ENCODE measurements around the gene NPHP4.
"Not testable (repeated sequence)": the region's sequence is repeated elsewhere in the genome, so short reads cannot be mapped to it uniquely, and the experiment has no call there.

NPHP4 gene

GRCh38 chr1:5895446-5896406 is 96.5 kb downstream of the NPHP4 start:
- no peak overlapping the region for H3K4me3 ChIP-seq (ENCODE audit: low read length in 2 of 2)
- peaks cover 2 to 6% of the 10 kb centered on the region in 2 donors for H3K36me3 ChIP-seq (ENCODE audit: control insufficient read depth in 2 of 2, insufficient read depth in 2 of 2, low read length in 2 of 2)
- no peaks in the 10 kb centered on the region for H3K9me3 ChIP-seq (ENCODE audit: control insufficient read depth in 2 of 2, low read length in 2 of 2)
- peaks cover 2% of the 10 kb centered on the region for H3K4me1 ChIP-seq (ENCODE audit: control insufficient read depth, insufficient read depth, low read length)
- H3K27ac ChIP-seq (ENCODE audit: low read length), result no peak overlapping the region
- no peak overlapping the region for H3K9ac ChIP-seq (ENCODE audit: low read length in 2 of 2)
- H3K27me3 ChIP-seq (ENCODE audit: control insufficient read depth in 1 of 2, insufficient read depth in 2 of 2, low read length in 2 of 2), result no peaks in the 10 kb centered on the region

DNA sequence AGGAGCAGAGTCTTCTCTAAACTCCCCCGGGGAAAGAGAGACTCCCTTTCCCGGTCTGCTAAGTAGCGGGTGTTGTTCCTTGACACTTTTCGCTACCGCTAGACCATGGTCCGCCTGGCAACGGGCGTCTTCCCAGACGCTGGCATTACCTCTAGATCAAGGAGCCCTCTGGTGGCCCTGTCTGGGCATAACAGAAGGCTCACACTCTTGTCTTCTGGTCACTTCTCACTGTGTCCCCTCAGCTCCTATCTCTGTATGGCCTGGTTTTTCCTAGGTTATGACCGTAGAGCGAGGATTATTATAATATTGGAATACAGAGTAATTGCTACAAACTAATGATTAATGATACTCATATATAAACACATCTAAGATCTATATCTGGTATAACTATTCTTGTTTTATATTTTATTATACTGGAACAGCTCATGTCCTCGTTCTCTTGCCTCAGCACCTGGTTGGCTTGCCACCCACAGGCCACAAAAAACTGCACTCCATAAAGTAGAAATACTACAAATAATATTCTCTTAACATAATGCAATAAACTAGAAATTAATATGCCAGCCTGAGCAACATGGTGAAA is 98.4 kb downstream of the NPHP4 start:
- not testable (repeated sequence) for H3K4me3 ChIP-seq (ENCODE audit: low read length in 2 of 2); H3K4me1 ChIP-seq (ENCODE audit: control insufficient read depth, insufficient read depth, low read length); H3K27ac ChIP-seq (ENCODE audit: low read length); H3K9ac ChIP-seq (ENCODE audit: low read length in 2 of 2); H3K9me3 ChIP-seq (ENCODE audit: control insufficient read depth in 2 of 2, low read length in 2 of 2); H3K27me3 ChIP-seq (ENCODE audit: control insufficient read depth in 1 of 2, insufficient read depth in 2 of 2, low read length in 2 of 2); H3K36me3 ChIP-seq (ENCODE audit: control insufficient read depth in 2 of 2, insufficient read depth in 2 of 2, low read length in 2 of 2)

DNA sequence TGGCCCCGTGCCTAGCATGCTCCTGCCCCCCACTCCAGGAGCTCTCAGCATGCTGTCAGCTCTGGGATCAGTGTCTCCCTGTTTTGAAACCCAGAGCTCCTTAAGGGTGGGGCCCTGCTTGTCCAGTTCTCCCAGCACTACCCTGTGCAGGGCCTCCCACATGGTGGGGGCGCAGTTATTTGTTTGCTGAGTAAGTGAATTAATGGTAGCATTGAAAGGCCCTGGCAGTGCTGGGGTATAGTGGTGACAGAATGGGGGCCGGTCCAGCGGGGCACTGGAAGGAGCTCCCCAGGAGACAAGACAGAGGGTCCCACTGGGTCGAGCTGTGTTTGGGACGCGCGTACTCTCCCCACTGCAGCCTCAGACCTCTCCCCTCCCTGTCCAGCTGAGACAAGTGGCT is 99.9 kb downstream of the NPHP4 start:
- Histone ChIP-seq H3K27ac (ENCODE audit: low read length) (no peak overlapping the region), H3K36me3 (ENCODE audit: control insufficient read depth in 2 of 2, insufficient read depth in 2 of 2, low read length in 2 of 2) (peaks cover 2 to 7% of the 10 kb centered on the region in 2 donors), H3K4me1 (ENCODE audit: control insufficient read depth, insufficient read depth, low read length) (peaks cover 2% of the 10 kb centered on the region), H3K27me3 (ENCODE audit: control insufficient read depth in 1 of 2, insufficient read depth in 2 of 2, low read length in 2 of 2) (no peaks in the 10 kb centered on the region), H3K9ac (ENCODE audit: low read length in 2 of 2) (no peak overlapping the region), H3K9me3 (ENCODE audit: control insufficient read depth in 2 of 2, low read length in 2 of 2) (no peaks in the 10 kb centered on the region), H3K4me3 (ENCODE audit: low read length in 2 of 2) (no peak overlapping the region)

DNA sequence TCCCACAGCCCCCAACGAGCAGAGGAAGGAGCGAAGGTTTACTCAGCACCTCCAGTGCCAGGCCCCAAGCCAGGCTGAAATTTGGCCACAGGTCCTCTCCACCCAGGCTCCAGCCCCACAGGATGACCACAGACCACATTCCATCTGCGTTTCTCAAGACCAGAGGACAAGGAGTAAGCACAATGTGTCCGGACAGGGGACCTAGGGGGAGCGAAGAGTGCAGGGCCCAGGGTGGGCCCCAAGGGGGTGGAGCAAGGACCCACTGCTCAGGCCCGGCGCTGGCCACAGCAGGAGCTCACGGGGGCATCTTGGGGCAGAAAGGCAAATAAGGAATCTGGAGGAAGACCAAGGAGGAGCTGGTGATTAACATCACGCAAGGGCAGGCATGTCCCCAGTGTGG is 100.5 kb downstream of the NPHP4 start:
- Histone ChIP-seq H3K27me3 (ENCODE audit: control insufficient read depth in 1 of 2, insufficient read depth in 2 of 2, low read length in 2 of 2) (no peaks in the 10 kb centered on the region), H3K9ac (ENCODE audit: low read length in 2 of 2) (no peak overlapping the region), H3K4me1 (ENCODE audit: control insufficient read depth, insufficient read depth, low read length) (peaks cover 2% of the 10 kb centered on the region), H3K9me3 (ENCODE audit: control insufficient read depth in 2 of 2, low read length in 2 of 2) (no peaks in the 10 kb centered on the region), H3K27ac (ENCODE audit: low read length) (no peak overlapping the region), H3K4me3 (ENCODE audit: low read length in 2 of 2) (no peak overlapping the region), H3K36me3 (ENCODE audit: control insufficient read depth in 2 of 2, insufficient read depth in 2 of 2, low read length in 2 of 2) (peaks cover 2 to 7% of the 10 kb centered on the region in 2 donors)

DNA sequence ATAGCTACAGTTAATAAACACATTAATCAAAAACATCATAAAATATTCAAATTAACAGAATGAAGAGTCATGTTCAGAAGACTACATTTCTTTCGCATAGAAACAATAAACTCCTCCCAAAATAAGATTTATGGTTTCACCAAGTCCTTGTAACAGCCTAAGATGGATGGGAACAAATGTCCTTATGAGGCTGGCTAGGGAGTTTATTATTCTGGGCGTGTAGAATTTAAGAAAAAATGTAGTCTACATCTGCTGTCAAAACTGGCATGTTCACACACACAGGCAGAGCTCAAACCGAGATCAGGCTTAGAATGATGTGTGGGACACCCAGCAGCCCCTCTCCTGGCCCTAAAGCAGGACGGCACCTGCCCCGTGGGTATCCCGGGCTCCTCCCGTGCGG is 101.1 kb downstream of the NPHP4 start:
- Histone ChIP-seq H3K27me3 (ENCODE audit: control insufficient read depth in 1 of 2, insufficient read depth in 2 of 2, low read length in 2 of 2) (no peaks in the 10 kb centered on the region), H3K9ac (ENCODE audit: low read length in 2 of 2) (no peak overlapping the region), H3K27ac (ENCODE audit: low read length) (no peak overlapping the region), H3K4me1 (ENCODE audit: control insufficient read depth, insufficient read depth, low read length) (peaks cover 2% of the 10 kb centered on the region), H3K9me3 (ENCODE audit: control insufficient read depth in 2 of 2, low read length in 2 of 2) (no peaks in the 10 kb centered on the region), H3K36me3 (ENCODE audit: control insufficient read depth in 2 of 2, insufficient read depth in 2 of 2, low read length in 2 of 2) (peaks cover 2 to 7% of the 10 kb centered on the region in 2 donors), H3K4me3 (ENCODE audit: low read length in 2 of 2) (no peak overlapping the region)

DNA sequence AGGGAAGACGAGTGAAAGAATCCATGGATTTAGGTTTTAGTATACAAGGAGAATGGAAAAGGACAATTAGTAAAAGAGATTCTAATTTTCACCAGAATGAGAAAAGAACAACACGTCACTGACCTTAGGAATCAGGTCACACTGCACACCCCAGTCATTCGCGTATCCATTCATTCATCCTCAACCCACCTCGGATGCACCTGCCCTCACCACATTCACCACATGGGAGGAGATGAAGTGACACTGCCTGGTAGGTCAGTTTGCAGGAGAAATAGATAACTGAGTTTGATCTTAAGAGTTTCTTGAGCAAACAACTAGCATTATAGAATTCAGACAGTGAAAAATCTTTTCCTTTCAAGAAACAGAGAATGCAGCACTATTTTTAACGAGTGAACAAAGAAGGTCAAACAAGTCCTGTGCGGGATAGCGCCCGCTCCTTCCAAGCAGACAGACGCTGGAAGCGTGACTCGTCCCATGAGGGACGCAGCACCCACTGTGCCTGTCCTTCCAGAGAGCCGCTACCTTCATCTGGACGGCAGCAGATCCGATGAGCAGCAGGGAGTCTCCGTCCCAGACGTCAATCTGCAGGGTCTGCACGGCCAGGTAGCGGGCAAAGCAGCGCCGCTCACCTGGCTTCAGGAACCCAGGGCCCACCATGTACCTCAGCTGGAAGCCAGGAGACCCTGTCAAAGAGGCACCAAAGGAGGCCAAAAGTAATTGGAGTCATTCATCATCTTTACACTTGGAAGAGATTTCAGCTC is 101.7 kb downstream of the NPHP4 start:
- Histone ChIP-seq H3K27me3 (ENCODE audit: control insufficient read depth in 1 of 2, insufficient read depth in 2 of 2, low read length in 2 of 2) (no peaks in the 10 kb centered on the region), H3K4me1 (ENCODE audit: control insufficient read depth, insufficient read depth, low read length) (peaks cover 2% of the 10 kb centered on the region), H3K4me3 (ENCODE audit: low read length in 2 of 2) (no peak overlapping the region), H3K9me3 (ENCODE audit: control insufficient read depth in 2 of 2, low read length in 2 of 2) (no peaks in the 10 kb centered on the region), H3K36me3 (ENCODE audit: control insufficient read depth in 2 of 2, insufficient read depth in 2 of 2, low read length in 2 of 2) (peaks cover 5 to 6% of the 10 kb centered on the region in 2 donors), H3K9ac (ENCODE audit: low read length in 2 of 2) (no peak overlapping the region), H3K27ac (ENCODE audit: low read length) (no peak overlapping the region)

- H3K36me3 ChIP-seq (ENCODE audit: control insufficient read depth in 2 of 2, insufficient read depth in 2 of 2, low read length in 2 of 2), result peaks cover 5% of the 10 kb centered on the region in 2 donors
- peaks cover 2% of the 10 kb centered on the region for H3K4me1 ChIP-seq (ENCODE audit: control insufficient read depth, insufficient read depth, low read length)
- H3K4me3 ChIP-seq (ENCODE audit: low read length in 2 of 2), result no peak overlapping the region
- H3K27ac ChIP-seq (ENCODE audit: low read length), result no peak overlapping the region
- no peak overlapping the region for H3K9ac ChIP-seq (ENCODE audit: low read length in 2 of 2)
- no peaks in the 10 kb centered on the region for H3K27me3 ChIP-seq (ENCODE audit: control insufficient read depth in 1 of 2, insufficient read depth in 2 of 2, low read length in 2 of 2)
- H3K9me3 ChIP-seq (ENCODE audit: control insufficient read depth in 2 of 2, low read length in 2 of 2), result no peaks in the 10 kb centered on the region
Measured at GRCh38 chr1:5889901-5890300, 102.3 kb downstream of the NPHP4 start.

- Histone ChIP-seq H3K9me3 (ENCODE audit: control insufficient read depth in 2 of 2, low read length in 2 of 2) (no peaks in the 10 kb centered on the region), H3K9ac (ENCODE audit: low read length in 2 of 2) (no peak overlapping the region), H3K27me3 (ENCODE audit: control insufficient read depth in 1 of 2, insufficient read depth in 2 of 2, low read length in 2 of 2) (no peaks in the 10 kb centered on the region), H3K27ac (ENCODE audit: low read length) (no peak overlapping the region), H3K36me3 (ENCODE audit: control insufficient read depth in 2 of 2, insufficient read depth in 2 of 2, low read length in 2 of 2) (peaks cover 5% of the 10 kb centered on the region in 2 donors), H3K4me1 (ENCODE audit: control insufficient read depth, insufficient read depth, low read length) (peaks cover 2% of the 10 kb centered on the region), H3K4me3 (ENCODE audit: low read length in 2 of 2) (no peak overlapping the region)
Measured at GRCh38 chr1:5889462-5889861, 102.8 kb downstream of the NPHP4 start.

DNA sequence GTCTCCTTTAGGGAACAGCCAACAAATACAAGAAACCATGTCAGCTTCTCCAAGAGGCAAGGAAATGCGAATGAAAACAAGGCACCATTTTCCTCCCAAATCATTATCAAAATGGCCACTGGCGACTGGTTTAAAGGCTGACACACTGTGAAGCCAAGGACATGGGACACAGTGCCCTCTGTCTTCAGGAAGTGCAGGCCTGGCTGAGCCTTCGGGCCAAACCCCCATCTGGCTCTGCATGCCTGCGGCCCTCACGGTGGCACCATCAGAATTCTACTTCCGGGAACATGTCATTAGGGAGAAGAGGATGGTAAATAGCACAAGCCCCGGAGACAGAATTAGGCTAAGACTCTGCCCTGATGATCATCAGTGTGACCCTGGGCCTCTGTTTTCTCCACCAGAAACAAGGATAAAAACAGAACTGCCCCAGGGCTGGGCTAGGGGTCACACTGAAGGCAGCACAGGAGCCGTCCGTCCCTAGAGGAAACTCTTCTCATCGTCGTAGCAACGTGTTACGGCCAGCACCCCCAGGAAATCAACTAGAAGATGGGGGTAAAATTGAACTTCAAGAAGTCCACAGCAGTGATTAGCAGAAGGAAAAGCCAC is 103.5 kb downstream of the NPHP4 start:
- no peak overlapping the region for H3K4me3 ChIP-seq (ENCODE audit: low read length in 2 of 2)
- no peaks in the 10 kb centered on the region for H3K9me3 ChIP-seq (ENCODE audit: control insufficient read depth in 2 of 2, low read length in 2 of 2)
- H3K27me3 ChIP-seq (ENCODE audit: control insufficient read depth in 1 of 2, insufficient read depth in 2 of 2, low read length in 2 of 2), result no peaks in the 10 kb centered on the region
- H3K9ac ChIP-seq (ENCODE audit: low read length in 2 of 2), result no peak overlapping the region
- H3K4me1 ChIP-seq (ENCODE audit: control insufficient read depth, insufficient read depth, low read length), result peaks cover 2% of the 10 kb centered on the region
- peaks cover 5% of the 10 kb centered on the region in 2 donors for H3K36me3 ChIP-seq (ENCODE audit: control insufficient read depth in 2 of 2, insufficient read depth in 2 of 2, low read length in 2 of 2)
- no peak overlapping the region for H3K27ac ChIP-seq (ENCODE audit: low read length)

GRCh38 chr1:5887971-5888361 is 104.3 kb downstream of the NPHP4 start:
- Histone ChIP-seq H3K9ac (ENCODE audit: low read length in 2 of 2) (no peak overlapping the region), H3K36me3 (ENCODE audit: control insufficient read depth in 2 of 2, insufficient read depth in 2 of 2, low read length in 2 of 2) (peaks cover 5% of the 10 kb centered on the region in 2 donors), H3K4me3 (ENCODE audit: low read length in 2 of 2) (no peak overlapping the region), H3K27ac (ENCODE audit: low read length) (no peak overlapping the region), H3K27me3 (ENCODE audit: control insufficient read depth in 1 of 2, insufficient read depth in 2 of 2, low read length in 2 of 2) (no peaks in the 10 kb centered on the region), H3K9me3 (ENCODE audit: control insufficient read depth in 2 of 2, low read length in 2 of 2) (no peaks in the 10 kb centered on the region), H3K4me1 (ENCODE audit: control insufficient read depth, insufficient read depth, low read length) (peaks cover 2% of the 10 kb centered on the region)
